Forelimb muscle (tissue), 1 donor: ENCODE data around the gene SPP1. TPM values are rescaled to one million over a fixed set of nuclear protein-coding genes. Genes with fewer than 3 reads are reported as not detected.
"Not testable (repeated sequence)": the region's sequence is repeated elsewhere in the genome, so short reads cannot be mapped to it uniquely, and the experiment has no call there.

ENCODE experiments used
- DNase-seq: peaks from one replicate; pipeline ENCODE4 v3.0.0-alpha.2; 2013; ENCODE audit warnings: low read depth
- polyA plus RNA-seq: library from polyadenylated mRNA; unstranded; fragments of 120-200 nt; gene quantifications from one replicate; pipeline ENCODE4 v1.2.1, GENCODE V29; 2013; ENCODE audit not compliant: insufficient read length

SPP1 gene
- polyA plus RNA-seq, 1 donor = 85.1 TPM

DNA sequence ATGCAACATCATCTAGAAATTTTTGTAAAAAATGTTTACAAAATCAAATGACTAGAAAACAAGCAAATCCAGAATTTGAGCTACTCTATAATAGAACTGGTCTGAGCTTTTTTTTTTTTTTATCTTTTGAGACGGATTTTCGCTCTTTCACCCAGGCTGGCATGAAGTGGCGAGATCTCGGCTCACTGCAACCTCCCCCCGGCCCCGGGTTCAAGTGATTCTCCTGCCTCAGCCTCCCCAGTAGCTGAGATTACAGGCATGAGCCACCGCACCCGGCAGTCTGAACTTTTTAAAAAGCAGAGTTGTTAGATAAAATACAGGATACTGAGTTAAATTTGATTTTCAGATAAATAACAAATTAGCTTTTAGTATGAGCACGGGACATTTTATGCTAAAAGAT lies 11.0 kb downstream of the SPP1 start:
- DNase-seq = no peak

DNA sequence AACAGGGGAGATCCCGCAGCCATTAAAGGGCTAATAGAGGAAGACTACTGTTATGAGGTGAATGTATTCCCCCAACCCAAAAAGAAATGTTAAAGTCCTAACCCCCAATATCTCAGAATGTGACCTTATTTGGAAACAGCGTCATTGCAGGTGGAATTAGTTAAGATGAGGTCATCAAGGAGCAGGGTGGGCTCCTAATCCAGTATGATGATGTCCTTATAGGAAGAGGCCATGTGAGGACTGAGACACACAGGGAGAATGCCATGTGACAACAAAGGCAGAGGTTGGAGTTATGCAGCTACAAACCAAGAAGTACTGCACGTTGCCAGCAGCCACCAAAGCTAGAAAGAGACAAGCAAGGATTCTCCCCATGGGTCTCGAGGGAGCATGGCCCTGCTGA lies 14.3 kb downstream of the SPP1 start:
- DNase-seq = no peak

DNA sequence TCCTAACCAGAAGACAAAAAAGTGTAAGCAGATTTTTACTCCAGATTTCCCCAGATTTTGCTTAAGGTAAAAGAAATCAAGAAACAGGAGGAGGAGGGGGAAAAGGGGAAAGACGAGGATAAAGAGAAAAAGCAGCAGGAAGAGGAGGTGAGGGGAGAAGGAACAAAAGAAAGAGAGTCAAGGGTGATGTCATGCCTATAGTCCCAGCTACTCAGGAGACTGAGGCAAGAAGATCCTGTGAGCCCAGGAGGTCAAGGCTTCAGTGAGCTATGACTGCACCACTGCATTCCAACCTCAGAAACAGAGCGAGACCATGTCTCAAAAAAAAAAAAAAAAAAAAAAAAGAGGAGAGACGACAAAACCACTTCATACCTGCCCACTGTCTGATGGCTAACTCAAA lies 19.9 kb downstream of the SPP1 start:
- DNase-seq = no peak

DNA sequence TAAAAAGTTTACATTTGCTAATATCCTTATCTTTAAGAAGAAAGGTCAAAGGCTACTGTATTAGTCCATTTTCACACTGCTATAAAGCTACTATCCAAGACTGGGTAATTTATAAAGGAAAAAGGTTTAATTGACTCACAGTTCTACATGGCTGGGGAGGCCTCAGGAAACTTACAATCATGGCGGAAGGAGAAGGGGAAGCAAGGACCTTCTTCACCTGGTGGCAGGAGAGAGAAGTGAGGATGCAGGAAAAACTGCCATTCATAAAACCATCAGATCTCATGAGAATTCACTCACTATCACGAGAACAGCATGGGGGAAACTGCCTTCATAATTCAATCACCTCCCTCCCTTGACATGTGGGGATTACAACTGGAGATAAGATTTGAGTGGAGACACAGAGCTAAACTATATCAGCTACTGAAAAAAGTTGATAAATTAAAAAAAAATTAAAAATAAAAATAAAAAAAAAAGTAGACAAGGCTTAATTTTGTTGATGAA lies 23.7 kb downstream of the SPP1 start:
- DNase-seq = not testable (repeated sequence)

DNA sequence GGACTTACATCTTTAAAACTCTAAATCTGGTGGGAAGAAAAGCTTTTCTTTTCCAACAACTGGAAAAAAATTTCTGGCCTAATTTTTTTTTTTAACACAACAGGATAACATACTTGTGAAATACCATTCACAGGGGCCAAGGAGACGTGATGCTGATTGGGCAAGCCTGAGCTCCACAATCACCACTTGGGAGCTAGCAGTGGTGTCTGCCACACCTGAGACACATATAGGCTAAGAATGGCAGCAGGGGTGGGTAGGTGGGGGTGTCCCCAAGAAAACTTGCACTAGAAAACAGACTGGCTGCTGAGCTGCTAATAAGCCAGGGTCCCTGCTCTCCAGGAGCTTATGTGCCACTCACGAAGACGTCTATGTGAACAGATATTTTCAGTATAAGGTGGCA lies 26.4 kb downstream of the SPP1 start:
- no peak for DNase-seq

DNA sequence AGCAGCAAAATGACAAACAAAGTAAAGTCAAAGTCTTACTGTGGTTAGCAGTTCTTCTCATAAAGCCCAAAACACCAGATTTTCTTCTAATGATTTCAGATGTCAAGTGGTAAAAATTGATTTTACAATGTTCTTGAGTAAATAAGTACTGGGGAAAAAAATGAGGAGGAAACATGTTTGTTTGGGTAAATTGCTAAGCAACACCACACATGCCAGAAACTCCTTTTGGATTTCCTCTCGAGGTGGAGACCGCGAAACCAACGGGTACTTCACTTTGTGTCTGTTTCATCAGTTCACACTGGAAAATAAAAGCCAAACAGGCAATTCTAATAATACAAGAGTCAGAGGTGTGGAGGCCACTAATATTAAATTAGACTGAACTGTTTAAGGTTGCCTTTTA lies 27.3 kb downstream of the SPP1 start:
- DNase-seq = no peak

DNA sequence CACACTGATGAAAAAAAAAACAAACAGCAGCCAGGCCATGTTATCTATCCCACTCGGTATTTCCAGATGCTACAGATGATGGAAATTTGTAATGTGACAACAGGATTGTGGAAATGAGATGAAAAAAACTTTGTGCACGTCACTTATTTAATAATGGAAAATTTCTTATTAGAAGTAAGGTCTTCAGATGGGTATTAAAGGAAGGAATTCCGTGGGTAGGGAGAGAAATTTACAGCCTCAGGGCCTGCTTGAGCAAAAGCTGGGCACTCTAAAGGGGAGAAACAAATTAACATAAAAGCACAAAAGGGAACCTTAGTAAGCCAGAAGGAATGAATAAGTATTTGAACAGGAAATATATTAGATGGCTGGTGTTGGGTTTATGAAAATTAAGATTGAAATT lies 27.7 kb downstream of the SPP1 start:
- no peak for DNase-seq

DNA sequence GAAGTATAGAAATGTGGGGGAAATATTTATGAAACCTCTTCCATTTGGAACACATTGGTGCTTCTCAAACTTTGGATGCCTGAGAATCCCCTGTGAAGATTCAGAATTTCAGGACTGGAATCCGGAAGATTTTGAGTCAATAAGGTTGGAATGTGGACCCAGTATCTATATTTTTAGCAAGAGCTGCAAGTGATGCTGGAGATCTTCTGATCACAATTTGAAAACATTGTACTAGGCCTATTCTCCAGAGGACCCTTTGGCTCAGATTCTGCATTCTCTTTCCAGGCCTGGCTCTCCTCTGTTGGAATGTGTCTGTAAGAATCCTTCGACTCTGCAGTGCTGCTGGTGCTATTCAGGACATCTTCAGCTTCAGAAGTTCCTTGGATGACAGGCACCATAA lies 29.6 kb downstream of the SPP1 start:
- DNase-seq = peak; percentile 35

DNA sequence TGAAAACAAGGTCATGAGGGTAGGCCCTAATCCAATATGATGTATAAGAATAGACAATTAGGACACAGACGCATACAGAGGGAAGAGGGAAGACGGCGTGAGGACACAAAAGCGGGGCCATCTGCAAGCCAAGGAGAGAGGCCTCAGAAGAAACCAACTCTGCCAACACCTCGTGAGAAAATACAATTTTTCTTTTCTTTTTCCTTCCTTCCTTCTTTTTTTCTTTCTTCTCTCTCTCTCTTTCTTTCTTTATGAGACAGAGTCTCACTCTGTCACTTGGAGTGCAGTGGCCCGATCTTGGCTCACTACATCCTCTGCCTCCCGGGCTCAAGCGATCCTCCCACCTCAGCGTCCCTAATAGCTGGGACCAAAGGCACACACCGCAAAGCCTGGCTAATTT lies 30.4 kb downstream of the SPP1 start:
- no peak for DNase-seq

DNA sequence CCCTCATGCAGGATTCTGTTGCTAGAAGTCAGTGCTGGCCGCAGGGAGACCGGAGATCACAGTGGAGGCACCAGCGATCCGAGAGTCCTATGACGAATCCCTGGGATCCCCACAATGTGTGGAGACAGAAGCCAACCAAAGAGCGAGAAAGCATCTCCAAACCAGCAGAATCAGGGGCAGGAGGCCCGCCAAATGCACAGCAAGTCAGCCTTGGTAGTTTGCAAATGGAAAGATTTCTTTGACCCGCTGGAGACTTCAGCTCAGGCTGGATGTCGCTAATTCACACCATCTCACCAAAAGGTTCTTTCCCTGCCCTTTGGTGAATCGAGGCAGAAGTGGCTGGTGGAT lies 31.4 kb downstream of the SPP1 start:
- no peak for DNase-seq

DNA sequence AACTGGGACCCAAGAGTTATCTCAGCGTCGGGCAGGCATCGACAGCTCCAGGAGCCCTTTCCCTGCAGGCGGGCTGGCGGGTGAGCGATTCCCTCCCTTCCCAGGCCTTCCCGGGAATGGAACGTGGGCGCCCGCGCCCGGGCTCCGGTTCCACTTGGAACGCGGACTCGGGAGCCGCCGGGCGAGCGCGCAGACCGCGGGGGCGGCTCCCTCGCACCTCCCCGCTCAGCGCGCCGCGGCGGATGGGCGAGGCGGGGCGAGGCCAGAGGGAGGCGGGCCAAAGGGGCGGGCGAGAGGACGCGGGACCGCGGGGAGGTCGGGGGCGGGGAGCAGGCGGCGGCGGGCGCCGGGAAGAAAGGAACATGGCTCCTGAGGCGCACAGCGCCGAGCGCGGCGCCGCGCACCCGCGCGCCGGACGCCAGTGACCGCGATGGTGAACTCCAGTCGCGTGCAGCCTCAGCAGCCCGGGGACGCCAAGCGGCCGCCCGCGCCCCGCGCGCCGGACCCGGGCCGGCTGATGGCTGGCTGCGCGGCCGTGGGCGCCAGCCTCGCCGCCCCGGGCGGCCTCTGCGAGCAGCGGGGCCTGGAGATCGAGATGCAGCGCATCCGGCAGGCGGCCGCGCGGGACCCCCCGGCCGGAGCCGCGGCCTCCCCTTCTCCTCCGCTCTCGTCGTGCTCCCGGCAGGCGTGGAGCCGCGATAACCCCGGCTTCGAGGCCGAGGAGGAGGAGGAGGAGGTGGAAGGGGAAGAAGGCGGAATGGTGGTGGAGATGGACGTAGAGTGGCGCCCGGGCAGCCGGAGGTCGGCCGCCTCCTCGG lies 32.0 kb downstream of the SPP1 start, which contains the start of gene PKD2:
PKD2 (plus strand) TSS at position 332 of the 818 bp plus-strand sequence; CDS start at position 431, 99 bp downstream.
- peak; percentile 47 for DNase-seq

DNA sequence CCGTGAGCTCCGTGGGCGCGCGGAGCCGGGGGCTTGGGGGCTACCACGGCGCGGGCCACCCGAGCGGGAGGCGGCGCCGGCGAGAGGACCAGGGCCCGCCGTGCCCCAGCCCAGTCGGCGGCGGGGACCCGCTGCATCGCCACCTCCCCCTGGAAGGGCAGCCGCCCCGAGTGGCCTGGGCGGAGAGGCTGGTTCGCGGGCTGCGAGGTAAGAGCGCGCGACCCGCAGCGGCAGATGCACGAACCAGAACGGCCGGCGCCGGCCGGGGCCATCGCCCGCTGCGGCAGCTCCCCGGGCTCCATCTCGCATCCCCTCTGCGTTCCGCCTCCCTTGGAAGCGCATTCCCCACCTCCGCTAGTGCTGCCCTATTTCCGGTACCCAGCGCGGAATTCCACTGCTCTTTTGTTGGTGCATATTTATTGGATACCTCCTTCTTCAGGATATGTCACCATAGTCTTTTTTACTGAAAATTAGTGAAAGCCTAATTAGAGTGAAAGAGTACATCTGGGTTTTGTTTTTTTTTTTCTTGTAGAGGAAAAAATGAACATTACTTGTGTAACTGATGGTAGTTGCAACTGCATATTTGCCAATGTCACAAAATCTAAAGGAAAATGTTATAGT lies 32.7 kb downstream of the SPP1 start:
- DNase-seq = no peak

DNA sequence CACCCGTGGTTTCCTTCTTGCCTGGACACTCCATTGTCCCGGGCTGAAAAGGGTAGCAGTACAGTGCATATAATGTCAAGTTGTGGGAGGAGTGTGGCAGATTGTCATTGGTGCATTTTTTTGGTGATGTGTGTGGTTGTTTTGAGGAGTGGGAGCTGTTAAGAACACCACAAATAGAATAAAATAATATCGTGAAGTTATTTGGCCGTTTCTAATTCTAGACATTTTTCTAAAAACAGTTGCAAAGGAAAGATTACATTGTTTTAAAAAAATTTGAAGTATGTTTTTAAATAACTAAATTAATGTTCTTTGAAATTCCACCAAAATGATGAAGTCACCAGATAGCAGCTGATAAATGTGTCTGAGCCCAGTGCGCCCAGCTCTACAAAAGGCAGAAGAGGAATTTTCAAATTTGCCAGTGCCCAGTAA lies 33.2 kb downstream of the SPP1 start:
- DNase-seq = no peak

DNA sequence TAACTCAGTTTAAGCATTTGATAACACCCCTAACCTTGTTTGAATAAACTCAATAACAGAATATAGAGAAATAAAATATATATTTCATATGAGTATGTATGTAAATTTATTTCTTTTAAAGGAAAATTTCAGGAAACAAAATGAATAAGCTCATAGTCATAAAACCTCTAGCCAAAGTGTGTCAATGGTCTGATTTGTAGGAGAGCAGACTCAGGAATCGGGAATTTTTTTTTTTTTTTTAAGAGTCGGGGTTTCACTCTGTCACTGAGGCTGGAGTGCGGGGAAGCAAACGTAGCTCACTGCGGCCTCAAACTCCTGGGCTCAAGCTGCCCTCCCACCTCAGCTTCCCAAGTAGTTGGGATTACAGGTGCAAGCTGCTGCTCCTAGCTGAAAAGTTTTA lies 34.4 kb downstream of the SPP1 start:
- DNase-seq = no peak

DNA sequence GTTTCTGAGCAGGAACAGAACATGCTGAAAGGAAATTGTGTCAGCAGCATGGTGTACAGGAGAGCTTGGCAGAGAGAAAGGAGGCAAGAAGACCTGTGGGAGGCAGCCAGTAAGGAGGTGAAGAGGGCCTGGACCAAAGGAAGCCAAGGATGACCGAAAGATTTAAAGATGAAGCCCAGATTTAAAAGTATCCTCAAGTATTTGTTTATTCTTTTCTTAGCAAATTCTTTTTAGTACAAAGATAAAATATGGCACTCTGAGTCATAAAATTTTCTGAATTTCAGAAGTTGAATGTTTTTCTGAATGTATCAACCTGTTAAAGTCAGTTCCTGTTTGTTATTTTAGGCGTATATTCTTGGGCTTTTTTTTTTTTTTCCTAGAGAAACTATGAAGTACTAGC lies 35.5 kb downstream of the SPP1 start:
- DNase-seq = no peak

DNA sequence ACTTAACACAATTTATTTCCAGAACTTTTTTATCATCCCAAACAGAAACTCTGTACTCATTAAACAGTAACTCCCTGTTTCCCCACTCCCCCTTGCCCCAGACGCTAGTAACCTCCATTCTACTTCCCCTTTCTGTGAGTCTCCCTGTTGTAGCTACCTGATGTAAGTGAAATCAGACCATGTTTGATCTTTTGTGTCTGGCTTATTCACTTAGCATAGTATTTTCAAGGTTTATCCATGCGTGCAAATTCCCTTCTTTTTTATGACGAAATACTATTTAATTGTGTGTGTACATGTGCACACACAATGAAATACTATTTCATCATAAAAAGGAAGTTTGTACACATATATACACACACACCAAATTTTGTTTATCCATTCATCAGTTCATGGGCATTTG lies 37.1 kb downstream of the SPP1 start:
- no peak for DNase-seq

DNA sequence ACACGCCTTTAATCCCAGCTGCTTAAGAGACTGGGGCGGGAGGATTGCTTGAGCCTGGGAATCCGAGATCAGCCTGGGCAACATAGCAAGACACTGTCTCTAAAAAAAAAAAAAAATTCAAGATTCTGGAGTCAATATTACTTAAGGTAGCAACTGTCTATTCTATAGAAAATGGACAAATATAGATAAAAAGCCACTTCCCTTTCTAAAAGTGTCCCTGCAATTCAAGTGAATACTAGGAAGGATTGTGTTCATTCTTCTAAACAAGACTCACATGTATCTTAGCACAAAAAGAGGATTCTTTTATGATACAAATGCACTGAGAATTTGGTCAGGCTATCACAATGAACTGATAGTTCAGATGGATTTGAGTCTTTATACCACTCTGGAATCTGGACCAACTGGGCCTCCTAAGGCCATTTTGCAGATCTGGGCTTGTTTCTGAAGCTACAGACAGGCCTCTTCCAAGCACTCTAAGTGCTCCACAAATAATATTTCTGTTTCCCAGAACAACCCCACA lies 38.9 kb downstream of the SPP1 start:
- no peak for DNase-seq

DNA sequence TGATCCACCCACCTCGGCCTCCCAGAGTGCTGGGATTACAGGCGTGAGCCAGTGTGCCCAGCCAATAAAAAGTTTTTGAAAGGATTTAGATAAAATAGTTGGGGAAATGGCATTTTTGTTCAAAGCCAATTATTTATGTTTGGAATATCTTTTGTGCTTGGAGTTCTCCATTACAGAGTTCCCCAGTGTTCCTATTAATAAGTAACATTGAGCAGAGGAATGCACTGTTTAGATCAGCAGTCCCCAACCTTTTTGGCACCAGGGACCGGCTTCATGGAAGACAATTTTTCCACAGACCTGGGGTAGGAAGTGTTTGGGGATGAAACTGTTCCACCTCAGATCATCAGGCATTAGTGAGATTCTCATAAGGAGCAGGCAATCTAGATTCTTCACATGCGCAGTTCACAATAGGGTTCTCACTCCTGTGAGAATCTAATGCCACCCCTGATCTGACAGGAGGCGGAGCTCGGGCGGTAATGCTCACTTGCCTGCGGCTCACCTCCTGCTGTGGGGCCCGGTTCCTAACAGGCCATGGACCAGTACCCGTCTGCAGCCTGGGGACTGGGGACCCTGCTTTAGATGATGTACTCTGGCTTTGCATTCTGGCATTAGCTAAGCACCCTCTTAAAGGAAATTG lies 40.3 kb downstream of the SPP1 start:
- no peak for DNase-seq

DNA sequence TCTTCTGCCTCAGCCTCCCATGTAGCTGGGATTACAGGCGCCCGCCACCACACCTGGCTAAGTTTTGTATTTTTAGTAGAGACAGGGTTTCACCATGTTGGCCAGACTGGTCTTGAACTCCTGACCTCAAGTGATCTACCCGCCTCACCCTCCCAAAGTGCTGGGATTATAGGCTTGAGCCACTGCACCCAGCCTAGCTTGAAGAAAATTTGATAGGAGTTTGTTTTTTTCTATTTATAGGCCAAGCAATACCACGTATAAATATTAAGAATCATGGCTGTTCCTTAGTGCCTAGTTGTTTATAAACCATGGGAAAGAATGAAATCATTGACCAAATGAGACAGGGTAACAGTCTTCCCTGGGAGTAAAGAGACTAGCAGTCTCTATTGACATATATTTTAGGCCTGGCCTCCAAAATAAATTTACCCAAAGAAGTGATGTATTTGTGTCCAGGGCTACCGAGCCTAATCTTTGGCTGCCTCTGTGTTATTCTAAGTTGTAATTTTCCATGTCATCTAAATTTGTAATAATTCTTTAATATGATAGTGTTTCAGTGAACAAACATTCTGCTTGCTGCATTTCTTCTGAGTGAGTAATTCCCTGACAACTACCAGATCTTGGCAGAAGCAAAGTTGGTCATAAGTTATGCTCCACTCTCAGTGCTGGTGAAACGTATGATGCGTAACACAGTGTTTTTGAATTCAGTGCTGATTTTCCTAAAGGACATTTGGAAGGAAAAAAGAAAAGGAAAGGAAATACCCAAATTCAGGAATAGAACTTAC lies 42.2 kb downstream of the SPP1 start:
- peak; percentile 62 for DNase-seq

DNA sequence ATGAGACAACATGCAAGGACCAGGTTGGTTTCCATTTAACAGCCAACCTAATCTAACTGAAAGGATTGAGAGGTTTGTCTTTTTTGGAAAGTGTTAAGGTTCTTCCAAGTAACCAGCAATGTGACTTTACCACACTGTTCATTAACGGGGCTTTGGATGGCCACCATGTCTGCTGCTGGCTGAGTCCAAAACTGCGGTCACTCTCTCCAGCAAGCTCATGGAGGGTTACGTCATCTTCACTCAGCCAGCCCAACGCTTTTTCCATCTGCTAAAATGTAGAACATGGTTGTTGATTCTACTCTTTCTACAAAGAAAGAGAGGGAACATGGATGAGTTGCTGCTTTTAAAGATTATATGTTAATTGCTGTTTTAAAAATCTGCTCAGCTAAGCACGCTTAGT lies 43.0 kb downstream of the SPP1 start:
- DNase-seq = no peak

DNA sequence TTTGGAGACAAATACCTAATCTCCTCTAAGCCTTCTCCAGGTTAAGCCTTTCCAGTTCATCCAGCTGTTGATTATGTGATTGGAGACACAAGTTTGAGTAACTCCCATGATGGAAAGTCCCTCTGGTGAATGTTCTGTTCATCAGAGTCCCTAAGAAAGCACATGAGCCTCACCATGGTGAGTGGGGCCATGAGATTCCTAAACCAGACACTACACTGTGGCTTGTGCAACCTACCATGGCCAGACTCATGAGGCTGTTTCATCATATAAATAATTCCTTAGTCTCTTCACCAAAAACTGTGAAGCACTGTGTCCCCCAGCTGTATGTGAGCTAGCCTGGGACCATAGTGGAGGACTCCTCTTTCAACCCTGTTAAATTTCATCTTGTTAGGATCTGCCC lies 46.3 kb downstream of the SPP1 start:
- DNase-seq = no peak

DNA sequence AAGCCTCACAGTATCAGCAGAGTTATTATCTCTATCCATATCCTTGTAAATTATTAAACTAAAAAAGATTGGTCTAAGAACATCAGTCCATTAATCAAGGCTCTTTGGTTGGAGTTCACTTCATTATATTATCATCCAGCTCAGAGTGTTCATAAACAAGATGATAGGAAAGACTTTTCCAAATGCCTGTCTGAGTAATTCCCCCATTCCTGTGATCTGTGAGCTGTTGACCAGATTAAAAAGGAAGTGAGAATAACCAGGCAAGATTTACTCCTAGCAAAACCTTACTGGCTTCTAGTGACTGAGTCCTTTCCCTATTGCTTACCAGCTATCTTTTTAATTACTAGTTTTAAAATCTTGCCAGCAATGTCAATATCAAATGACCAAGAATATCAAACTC lies 46.8 kb downstream of the SPP1 start:
- no peak for DNase-seq
